Measurements from ENCODE around the gene MVK.

- no peak for TF ChIP-seq CTCF (IDR thresholded peaks at IDR 0.05; ENCODE audit: poor library complexity)
- TF ChIP-seq EZH2 (IDR thresholded peaks at IDR 0.05; ENCODE audit: borderline replicate concordance), result no peak
These were observed 23.0 kb downstream of the MVK start for GRCh38 chr12:109596418-109597244.
